Stimulated activated CD4-positive, alpha-beta T cell treated with anti-CD3 and anti-CD28 coated beads, TNF-alpha, amount 100 ng/mL, for 24 hours (primary cell): ENCODE data around the gene GPR4.

ENCODE experiments used
- DNase-seq, 3 experiments: peaks; one replicate each; pipeline ENCODE4 v3.0.0-alpha.2; 2020; ENCODE audit warnings: low read depth in 3 of 3

The GPR4 gene

DNA sequence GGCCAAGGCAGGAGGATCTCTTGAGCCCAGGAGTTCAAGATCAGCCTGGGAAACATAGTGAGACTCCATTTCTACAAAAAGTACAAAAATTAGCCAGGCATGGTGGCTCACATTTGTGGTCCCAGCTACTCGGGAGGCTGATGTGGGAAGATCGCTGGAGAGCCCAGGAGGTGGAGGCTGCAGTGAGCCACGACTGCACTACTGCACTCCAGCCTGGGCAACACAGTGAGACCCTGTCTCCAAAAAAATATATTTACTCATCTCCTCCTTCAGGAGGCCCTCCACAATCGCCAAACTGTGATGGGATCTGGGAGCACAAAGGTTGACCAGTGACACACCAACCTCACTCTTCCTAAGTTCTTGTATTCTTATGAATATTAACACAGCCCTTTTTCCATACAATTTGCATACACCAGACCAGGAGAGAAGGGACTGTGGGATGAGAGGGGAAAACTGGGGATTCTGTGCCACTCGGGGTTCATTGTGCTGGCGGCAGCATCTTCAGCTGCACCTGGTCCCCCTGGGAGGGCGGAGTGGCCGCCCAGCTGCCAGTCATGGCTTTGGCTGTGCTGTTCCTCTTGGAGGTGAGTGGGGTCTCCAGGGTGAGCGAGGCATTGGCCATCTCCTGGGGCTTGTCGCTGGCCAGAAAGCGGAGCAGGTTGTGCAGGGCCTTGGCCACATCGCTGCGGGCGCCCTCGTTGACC is 11.6 kb downstream of the GPR4 start:
- no peak for DNase-seq

DNA sequence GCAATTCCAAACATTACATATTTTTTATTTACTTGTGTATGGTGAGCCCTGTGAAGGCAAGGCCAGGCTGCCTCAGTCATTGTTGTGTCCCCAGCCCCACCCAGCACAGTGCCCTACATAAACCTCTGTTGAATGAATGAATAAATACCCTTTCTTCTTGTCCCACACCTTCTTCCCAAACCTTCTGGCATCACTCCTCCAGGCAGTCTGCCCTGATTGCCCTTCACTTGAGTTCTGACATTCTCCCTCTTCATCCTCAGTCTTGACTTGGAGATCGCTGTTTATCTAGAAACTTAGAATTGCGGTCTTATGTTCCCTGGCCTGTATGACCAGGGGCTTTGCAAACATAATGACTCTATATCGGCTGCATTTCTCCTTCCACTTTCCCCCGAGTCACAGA is 12.2 kb downstream of the GPR4 start:
- no peak for DNase-seq

DNA sequence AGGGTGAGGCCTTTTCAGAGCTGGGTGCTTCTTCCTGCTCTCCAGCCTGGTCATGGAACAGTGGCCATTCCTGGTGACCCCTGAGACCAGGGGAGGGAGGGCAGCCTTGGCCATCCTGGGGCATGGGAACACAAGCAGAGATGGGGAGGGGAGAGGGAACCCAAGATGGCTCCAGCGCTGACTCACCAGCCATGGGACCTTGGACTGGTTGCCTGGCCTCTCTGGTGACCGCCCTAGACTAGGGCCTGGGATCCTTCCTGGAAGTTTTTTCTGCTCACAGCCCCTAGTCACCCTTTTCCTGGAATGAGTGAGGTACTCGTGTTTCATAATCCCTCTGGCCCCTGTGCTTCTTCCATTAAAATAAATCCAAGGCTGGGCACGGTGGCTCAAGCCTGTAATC is 14.1 kb downstream of the GPR4 start:
- DNase-seq = no peak

DNA sequence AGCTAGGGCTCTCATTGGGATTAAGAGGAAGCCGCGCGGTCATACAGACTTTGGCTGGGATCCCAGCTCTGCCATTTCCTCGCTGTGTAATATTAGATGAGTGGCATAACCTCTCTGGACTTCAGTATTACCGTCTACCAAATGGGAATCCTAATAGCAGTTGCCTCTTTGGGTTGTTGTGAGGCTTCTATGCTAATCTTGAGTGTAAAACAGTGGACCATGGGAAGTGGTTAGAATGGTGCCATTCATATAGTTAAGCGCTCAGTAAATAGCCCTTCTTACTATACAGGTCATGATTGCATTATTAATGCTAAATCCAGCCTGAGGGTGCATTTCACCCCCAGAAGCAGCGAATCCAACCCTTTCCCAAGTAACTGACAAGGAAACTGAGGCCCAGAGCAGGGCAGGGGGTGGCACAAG is 16.8 kb downstream of the GPR4 start:
- DNase-seq = no peak

DNA sequence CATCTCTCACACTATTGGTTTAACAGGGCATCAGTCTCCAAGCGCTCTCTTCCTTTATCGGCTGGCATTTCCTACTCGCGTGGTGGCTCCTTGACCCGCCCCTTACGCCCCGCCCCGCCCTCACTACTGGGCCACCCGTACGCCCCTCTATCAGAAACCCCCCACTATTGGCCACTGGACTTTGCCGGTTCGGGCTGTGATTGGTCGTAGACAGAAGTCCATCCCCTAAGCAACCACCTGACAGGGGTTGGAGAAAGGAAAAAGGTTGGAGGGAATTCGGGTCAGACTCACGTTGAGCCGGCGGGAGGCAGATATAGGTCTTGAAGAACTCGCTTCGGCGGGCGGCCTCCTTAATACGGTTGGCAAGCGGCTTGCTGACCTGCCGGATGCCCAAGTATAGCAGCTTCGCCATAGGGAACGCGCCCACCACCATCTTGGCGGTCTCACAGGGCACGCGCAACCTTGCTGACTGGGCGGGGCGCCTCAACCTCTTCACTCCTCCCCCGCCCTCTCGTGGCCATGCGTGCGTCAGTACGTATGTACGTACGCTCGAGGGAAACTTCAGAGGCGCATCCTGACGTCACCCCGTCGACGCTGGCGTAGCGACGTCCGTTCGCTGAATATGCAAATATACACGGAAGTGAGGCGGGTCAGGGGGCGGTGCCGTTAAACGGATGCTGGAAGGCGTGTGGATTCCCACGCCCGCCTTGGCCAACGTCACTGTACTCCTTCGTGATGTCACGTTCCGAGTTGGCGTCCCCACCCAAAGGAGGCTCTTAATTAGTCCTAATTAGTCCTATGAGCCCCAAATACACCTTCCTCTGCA is 17.5 kb downstream of the GPR4 start, which contains the start of gene OPA3:
TSS of gene OPA3 (minus strand) at position 471 of the 826 bp plus-strand sequence. CDS start at position 433, 38 bp downstream.
- peak; percentile 95 to 100 (median 99) for DNase-seq

DNA sequence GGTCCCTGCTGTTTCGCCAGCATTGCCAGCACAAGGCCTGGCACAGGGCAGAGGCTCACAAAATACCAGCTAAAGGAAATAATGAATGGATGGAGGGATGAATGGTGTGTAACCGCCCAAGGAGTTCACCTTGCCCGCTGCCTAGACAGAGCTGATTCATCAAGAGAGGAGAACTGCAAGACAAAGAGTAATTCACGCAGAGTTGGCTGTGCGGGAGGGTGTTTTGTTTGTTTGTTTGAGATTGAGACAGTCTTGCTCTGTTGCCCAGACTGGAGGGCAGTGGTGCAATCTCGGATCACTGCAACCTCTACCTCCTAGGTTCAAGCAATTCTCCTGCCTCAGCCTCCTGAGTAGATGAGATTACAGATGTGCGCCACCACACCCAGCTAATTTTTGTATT is 20.4 kb downstream of the GPR4 start:
- DNase-seq = no peak

DNA sequence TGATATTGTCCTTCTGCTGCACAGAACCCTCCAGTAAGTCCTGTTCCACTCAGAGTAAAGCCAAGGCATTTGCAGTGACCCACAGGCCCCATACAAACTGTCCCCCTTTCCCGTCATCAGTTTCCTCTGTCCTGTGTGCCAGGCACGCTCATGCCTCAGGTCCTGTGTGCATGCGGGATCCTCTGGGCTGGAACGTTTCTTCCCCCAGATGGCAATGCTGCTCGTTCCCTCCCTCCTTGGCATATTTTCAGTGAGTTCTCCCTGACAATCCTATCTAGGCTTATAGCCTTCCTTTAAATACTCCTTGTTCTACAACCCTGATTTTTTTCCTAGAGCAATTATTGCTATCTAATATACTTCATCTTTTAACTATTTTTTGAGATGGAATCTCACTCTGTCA is 23.2 kb downstream of the GPR4 start:
- DNase-seq = no peak

DNA sequence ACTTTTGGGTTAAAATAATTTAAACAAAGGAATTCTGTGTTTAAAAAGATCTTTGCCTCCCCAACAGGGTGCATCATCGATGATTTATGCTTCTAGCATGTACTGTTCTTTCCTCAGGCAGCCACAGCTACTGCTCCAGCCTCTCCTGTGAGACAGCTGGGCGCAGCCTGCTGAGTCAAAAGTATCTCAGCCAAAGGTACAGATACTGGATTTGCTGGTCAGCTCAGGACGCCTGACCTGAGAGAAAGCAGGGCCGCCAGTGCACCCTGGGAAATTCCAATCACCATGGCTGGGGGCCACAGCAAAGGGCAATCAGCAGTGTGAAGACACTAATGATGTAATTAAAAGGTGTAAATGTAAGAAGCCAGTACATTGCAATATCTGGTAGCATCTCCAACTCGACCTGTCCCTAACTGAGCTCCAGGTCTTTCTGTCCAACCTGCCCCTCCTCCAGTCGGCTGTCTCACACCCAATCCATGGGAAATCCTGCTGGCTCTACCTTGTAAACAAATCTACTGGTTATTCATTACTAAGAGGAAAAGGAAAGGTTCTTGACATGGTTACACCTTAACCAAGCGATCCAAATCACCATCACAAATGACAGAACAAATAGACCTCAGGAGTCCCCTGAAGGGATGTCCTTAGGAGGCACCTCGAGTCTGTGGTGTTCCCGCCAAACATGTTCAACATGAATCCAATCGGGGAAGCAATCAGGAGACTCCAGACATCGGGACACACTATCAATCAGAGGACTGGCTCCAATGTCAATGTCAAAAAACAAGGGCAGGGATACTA is 24.7 kb downstream of the GPR4 start:
- no peak for DNase-seq

DNA sequence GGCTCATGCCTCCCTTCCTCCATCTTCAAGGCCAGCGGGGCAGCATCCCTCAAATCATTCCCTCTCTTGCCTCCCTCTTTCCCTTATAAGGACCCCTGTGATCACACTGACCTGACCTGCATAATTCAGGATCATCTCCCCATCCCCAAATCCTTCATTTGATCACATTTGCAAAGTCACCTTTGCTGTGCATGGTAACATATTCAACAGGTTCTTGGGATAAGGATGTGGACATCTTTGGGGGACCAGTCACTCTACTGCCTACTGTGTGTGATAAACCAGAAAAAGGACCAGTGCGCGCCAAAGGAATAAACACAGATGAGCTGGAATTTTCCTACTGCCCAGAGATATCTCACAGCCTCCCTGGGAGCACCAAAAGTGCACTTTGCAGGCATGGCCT is 25.3 kb downstream of the GPR4 start:
- no peak for DNase-seq

DNA sequence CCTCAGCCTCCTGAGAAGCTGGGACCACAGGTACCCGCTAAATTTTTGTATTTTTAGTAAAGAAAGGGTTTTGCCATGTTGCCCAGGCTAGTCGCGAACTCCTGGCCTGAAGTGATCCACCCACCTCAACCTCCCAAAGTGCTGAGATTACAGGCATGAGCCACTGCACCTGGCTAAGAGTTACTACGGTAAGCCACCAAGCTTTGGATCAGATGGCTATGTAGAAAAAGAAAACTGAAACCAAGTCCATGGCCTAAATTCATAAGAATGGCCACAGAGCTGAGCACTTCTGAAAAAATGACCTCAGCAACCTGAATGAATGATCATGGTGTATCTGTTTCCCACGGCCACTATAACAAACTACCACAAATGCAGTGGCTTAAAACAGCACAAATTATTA is 26.8 kb downstream of the GPR4 start:
- DNase-seq = no peak

DNA sequence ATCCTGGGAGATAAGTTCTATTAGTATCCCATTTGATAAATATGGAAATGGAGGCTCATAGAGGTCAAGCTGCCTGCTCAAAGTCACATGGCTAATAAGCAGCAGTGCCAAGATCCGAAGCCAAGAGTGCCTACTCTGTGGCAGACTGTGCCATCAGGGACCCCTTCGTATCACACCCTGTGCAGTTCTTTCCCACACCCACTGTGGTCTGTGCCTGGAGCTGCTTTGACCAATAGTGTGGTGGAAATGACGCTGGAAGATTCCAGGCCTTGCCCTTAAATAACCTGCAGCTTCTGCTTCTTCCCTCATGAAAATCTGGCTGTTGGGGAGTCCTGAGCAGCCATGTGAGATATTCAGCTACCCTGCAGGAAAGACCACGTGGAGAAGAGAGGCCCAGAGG is 27.5 kb downstream of the GPR4 start:
- DNase-seq = no peak

DNA sequence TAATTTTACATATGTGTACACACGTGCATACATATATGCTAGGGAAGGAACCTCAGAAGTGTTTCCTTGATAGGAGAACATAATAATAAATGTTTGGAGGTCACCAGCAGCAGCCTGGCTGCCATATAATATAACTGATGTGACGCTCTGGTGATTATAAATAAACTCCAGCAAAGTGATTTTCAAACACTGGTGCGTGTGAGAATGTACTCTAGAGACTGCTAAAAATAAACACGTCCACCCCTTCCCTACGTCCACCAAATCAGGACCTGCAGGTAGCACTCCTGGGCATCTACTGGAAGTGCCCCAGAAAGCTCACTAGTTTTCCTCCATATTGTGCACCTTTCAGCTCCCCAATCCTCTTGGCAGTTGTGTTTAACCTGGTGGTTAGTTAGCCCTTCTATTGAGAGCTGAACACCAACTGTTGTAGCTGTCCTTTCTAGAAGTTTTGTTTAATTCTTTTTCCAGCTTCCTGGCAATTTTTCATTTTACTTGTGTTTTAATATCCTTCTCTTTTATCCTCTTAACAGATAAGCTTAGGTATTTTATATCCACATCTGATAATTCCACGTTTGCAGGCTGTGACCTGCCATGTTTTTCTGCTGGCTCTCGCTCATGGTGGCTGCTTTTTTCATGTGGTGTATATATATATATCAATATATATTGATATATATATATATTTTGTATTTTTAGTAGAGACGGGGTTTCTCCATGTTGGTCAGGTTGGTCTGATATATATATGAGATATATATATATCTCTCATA is 30.4 kb downstream of the GPR4 start:
- no peak for DNase-seq

DNA sequence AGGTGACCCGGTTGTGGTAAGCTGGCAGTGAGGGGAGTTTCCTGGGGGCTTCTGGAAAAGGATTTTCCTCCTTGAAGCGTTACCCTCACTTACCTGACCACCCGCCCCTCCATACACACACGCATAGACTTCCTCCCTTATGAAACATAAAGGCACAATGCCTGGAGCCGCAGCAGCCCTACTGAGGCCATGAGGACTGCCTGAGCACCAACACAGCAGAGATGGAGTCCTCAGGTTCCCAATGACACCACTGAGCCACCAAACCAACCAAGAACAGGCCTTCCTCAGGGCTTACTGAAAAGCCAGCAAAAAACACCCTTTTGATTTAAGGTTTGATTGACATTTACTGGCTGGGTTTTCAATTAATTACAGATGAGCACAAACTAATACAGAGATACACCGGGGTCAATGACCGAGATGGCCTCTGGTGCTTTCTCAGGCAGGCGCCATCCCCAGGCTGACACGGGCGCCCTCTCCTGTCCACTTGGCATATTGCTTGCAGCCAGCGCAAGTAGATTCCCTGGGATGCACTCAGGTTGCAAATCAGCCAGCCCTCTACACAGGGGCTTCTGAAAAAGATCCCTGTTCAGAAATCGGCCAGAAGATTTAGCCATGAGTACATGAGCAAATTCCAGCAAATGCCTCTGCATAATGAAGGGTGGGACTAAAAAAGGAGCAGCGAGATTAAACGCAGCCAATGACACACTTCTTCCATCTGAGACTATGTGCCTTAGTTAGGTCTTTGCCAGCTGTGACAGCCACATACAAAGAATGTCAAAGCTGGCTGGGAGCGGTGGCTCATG is 32.2 kb downstream of the GPR4 start:
- peak in 2 of 3 experiments; percentile 24 to 64 for DNase-seq

DNA sequence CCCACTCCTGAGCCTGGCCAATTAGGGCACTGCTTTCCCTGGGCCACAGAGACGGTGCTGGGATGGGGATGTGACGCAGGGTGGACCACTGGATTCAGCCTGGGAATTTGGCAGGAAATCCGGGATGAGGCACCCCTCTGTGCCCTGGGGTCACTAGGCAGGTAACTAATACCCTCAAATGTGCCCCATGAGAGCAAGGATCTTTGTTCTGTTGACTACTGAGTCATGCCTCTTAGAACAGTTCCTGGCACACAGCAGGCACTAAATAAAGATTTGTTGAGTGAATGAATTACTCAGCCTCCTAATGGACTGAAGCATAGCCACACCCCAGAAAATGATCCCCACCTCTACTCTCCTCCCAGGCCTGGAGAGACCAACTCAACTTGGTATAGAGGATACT is 33.3 kb downstream of the GPR4 start:
- DNase-seq = no peak

DNA sequence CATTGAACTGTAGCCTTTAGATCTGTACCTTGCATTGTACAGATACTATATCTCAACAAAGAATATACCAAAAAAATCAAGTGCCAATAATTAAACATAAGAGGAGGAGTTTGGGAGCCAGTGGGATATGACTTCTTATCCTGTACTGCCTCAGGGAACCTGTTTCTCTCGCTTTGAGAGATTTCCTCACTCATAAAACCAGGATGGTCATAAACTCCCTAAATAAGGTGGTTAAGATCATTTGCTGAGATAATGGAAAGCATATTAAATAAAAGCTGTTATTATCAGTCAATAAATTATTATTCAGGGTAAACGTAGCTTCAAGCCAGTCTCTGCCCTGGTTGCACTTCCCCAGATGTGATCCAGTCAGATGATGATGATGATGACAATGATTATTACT is 34.4 kb downstream of the GPR4 start:
- DNase-seq = no peak

DNA sequence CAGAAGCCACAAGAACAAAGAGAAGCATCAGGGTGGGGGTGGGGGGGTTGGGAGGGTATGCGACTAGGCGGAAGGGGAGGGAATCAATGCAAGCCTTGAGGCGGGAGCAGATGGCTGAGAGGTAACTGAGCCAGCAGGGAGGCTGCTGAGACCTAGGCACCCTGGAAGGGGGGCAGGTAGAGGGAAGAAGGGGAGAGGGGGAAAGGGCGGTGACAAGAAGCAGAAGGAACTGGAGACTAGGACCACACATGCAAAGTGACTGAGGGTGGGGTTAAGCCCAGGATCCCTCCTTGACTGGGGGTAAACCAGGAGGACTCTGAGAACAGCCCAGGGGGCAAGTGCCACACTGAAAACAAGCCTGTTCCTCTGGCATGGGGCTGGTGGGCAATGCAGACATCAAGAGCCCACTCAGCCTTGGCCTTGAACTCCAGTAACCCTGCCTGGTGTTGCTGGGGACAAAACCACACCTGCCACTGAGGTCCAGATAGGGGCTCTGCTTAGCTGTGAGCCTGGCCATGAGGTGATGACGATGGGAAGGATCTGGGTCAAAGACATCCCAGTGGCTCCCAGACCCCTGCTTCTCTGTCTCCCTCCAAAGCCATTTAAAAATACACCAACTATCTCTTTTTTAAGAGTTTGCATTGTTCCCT is 37.8 kb downstream of the GPR4 start:
- DNase-seq = no peak

DNA sequence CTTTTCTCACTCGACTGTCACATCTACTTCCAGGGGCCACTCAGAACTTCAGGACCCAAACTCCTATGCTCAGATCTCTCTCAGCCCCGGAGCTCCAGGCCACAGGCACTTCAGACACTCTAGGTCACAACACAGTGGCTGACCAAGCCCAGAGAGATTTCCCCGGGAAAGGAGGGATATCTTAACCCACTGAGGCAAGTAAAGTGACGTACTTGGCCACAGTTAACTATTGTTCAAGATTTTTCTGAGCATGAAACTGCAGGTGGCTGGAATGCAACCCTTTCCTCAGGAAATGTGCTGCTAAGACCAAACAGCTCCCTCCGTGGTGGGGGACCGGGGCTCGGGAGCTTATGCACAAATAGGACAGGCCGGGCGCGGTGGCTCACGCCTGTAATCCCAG is 41.3 kb downstream of the GPR4 start:
- no peak for DNase-seq

DNA sequence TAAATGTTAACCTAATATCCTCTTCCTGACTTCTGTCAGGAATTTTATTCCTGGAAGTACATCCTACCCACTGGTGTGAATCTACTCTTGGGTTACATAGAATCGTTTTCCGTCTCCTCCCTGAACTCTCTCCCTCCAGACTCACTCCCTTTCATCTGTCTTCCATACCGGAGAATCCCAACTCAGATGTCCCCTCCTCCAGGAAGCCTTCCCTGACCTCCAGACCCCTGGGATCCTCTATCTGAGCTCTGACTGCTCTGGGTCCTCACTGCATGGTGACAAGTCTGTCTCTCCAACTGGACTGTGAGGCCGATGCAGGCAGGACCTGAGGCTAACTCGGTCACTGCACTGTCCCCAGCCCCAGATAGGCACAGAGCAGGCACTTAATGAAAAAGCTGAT is 42.0 kb downstream of the GPR4 start:
- no peak for DNase-seq

DNA sequence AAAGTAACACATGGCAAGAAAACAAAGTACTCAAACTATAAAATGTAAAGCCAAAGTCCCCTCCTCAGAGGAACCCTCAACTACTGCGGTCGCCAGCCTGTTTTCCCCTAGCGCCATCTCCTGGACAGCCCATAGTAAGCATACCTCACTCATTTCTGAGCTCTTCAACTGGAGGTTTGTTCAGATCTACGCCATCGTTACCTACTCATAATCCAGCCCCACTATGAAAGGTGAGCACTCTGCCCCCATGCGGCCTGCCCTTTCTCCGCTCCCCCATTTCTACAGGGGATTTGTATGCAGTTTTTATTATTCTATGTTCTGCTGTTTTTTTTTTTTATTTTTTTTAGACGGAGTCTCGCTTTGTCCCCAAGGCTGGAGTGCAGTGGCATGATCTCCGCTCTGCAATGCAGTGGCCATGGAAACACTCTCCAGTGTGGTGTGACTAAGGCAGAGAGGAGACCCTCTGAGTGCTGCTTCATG is 43.6 kb downstream of the GPR4 start:
- peak; percentile 35 to 52 (median 37) for DNase-seq

DNA sequence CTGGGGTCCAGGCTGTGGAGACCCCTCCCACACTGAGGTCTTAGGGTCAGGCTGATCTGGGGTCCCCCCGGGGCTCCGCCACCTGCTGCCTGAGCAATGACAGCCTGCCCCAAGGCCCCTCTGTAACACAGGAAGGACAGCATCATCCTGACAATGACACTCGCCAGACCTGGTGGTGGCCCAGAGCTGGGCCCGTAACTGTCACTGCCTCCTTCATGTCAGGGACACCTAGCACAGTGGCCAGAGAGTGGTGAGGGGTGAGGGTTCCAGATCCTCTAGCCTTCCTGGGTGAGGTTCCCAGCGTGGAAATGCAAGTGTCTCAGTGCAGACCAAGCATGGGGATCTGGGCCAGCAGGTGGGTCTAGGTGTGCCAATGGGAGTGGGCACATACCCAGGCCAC is 45.2 kb downstream of the GPR4 start:
- no peak for DNase-seq
